ENCODE results near the gene CDKN1A. TPM values are rescaled to one million over a fixed set of nuclear protein-coding genes. Genes with fewer than 3 reads are reported as not detected.

Gene CDKN1A
- polyA plus RNA-seq, 3 donors = 117 to 1,223 (median 144) TPM

GRCh38 chr6:36692861-36693702 lies 14.6 kb downstream of the CDKN1A start:
- Mint-ChIP-seq H3K36me3 (peaks cover 0 to 7% of the 10 kb centered on the region in 2 donors), H3K27me3 (ENCODE audit: low read depth in 3 of 3) (no peaks in the 10 kb centered on the region), H3K9me3 (peaks cover 0 to 9% (median 0%) of the 10 kb centered on the region in 7 donors), H3K4me1 (peaks cover 46% of the 10 kb centered on the region), H3K4me3 (no peak overlapping the region), H3K27ac (peak overlapping the region; percentile 6 to 91 (median 84))
- peak overlapping the region; percentile 24 to 81 for H3K27ac ChIP-seq (ENCODE audit: low read depth in 1 of 2, low read length in 2 of 2)
- no peak for DNase-seq
- intact Hi-C loops (cut with micrococcal nuclease) = no loop called here
- 96% methylated on average over 21 of the region's 27 CpGs for WGBS (ENCODE audit: insufficient coverage)
- H3K4me1 ChIP-seq (ENCODE audit: control insufficient read depth in 1 of 2, insufficient read depth in 2 of 2, low read length in 2 of 2) = peaks cover 35 to 44% of the 10 kb centered on the region in 2 donors
- peak overlapping the region; percentile 17 for H3K9ac ChIP-seq (ENCODE audit: insufficient read depth, low read length, poor library complexity, severe bottlenecking)
- no peaks in the 10 kb centered on the region for H3K9me3 ChIP-seq (replicated peaks in 1 of 2; ENCODE audit: control insufficient read depth in 1 of 2, insufficient read depth in 1 of 2, low read length in 2 of 2)
- H2AFZ ChIP-seq (ENCODE audit: insufficient read depth, low read depth, low read length, poor library complexity, severe bottlenecking) = no peak overlapping the region
- TF ChIP-seq CTCF (IDR thresholded peaks at IDR 0.05) = no peak
- no peaks in the 10 kb centered on the region for H3K27me3 ChIP-seq (ENCODE audit: control insufficient read depth in 2 of 2, insufficient read depth in 2 of 2, low read length in 2 of 2)
- peaks cover 14% of the 10 kb centered on the region for H3K79me2 ChIP-seq (ENCODE audit: insufficient read depth, low read length)
- no peaks in the 10 kb centered on the region for H4K20me1 ChIP-seq (ENCODE audit: insufficient read depth, low read length)
- no peak overlapping the region for H3K4me3 ChIP-seq (replicated peaks in 1 of 3; ENCODE audit: low read depth in 2 of 3, low read length in 3 of 3)
- H3K4me2 ChIP-seq (replicated peaks; ENCODE audit: extremely low read depth, low read length, poor library complexity, severe bottlenecking) = peak overlapping the region; percentile 24
- H3K36me3 ChIP-seq (replicated peaks in 1 of 2; ENCODE audit: control insufficient read depth in 1 of 2, insufficient read depth in 2 of 2, low read length in 2 of 2) = no peaks in the 10 kb centered on the region

- no peaks in the 10 kb centered on the region for H3K9me3 ChIP-seq (replicated peaks in 1 of 2; ENCODE audit: control insufficient read depth in 1 of 2, insufficient read depth in 1 of 2, low read length in 2 of 2)
- H3K4me1 Mint-ChIP-seq = peaks cover 61% of the 10 kb centered on the region
- peaks cover 0 to 4% of the 10 kb centered on the region in 2 donors for H3K36me3 Mint-ChIP-seq
- H3K27me3 ChIP-seq (ENCODE audit: control insufficient read depth in 2 of 2, insufficient read depth in 2 of 2, low read length in 2 of 2) = no peaks in the 10 kb centered on the region
- no peak overlapping the region for H3K27ac ChIP-seq (ENCODE audit: low read depth in 1 of 2, low read length in 2 of 2)
- no peaks in the 10 kb centered on the region for H3K36me3 ChIP-seq (replicated peaks in 1 of 2; ENCODE audit: control insufficient read depth in 1 of 2, insufficient read depth in 2 of 2, low read length in 2 of 2)
- no peak for TF ChIP-seq CTCF (IDR thresholded peaks at IDR 0.05)
- peaks cover 51 to 59% of the 10 kb centered on the region in 2 donors for H3K4me1 ChIP-seq (ENCODE audit: control insufficient read depth in 1 of 2, insufficient read depth in 2 of 2, low read length in 2 of 2)
- no peak overlapping the region for H3K9ac ChIP-seq (ENCODE audit: insufficient read depth, low read length, poor library complexity, severe bottlenecking)
- intact Hi-C loops (cut with micrococcal nuclease) = no loop called here
- peaks cover 30% of the 10 kb centered on the region for H3K79me2 ChIP-seq (ENCODE audit: insufficient read depth, low read length)
- H3K4me3 Mint-ChIP-seq = no peak overlapping the region
- 73% methylated on average over 3 of the region's 6 CpGs for WGBS (ENCODE audit: insufficient coverage)
- no peak for DNase-seq
- peaks cover 0 to 9% (median 0%) of the 10 kb centered on the region in 7 donors for H3K9me3 Mint-ChIP-seq
- H3K4me3 ChIP-seq (replicated peaks in 1 of 3; ENCODE audit: low read depth in 2 of 3, low read length in 3 of 3) = no peak overlapping the region
- no peak overlapping the region for H2AFZ ChIP-seq (ENCODE audit: insufficient read depth, low read depth, low read length, poor library complexity, severe bottlenecking)
- H4K20me1 ChIP-seq (ENCODE audit: insufficient read depth, low read length) = no peaks in the 10 kb centered on the region
- H3K4me2 ChIP-seq (replicated peaks; ENCODE audit: extremely low read depth, low read length, poor library complexity, severe bottlenecking) = no peak overlapping the region
- no peaks in the 10 kb centered on the region for H3K27me3 Mint-ChIP-seq (ENCODE audit: low read depth in 3 of 3)
- no peak overlapping the region for H3K27ac Mint-ChIP-seq
Measured at GRCh38 chr6:36694616-36695015, 16.1 kb downstream of the CDKN1A start.

Measured in CD14-positive monocyte (primary cell).